Keratinocyte (primary cell): Measurements from ENCODE around the gene JSRP1. TPM values are rescaled to one million over a fixed set of nuclear protein-coding genes. Genes with fewer than 3 reads are reported as not detected.

Experiments used
- DNase-seq: peaks from one replicate; pipeline ENCODE4 v3.0.0-alpha.2; 2011; ENCODE audit warnings: low read depth, missing footprints, low spot score
- FAIRE-seq: peaks from 2 replicates; lab custom pipeline; 2011; peaks lifted over from hg19 to GRCh38; lab: Jason Lieb, UNC
- H2AFZ ChIP-seq: 2 replicates; pipeline ENCODE4 v1.6.0; 2012; ENCODE audit warnings: low read length, control low read depth, inconsistent platforms; ENCODE audit not compliant: control insufficient read depth
- H3K27ac ChIP-seq: 2 replicates; pipeline ENCODE4 v1.5.1; 2011; ENCODE audit warnings: low read length; ENCODE audit not compliant: control insufficient read depth, insufficient read depth
- H3K27me3 ChIP-seq: 3 replicates; pipeline ENCODE4 v1.6.0; 2011; ENCODE audit warnings: low read length; ENCODE audit not compliant: control insufficient read depth, insufficient read depth; ENCODE audit errors: extremely low read depth
- H3K36me3 ChIP-seq, 2 experiments: 2 replicates in 1 of 2; 3 replicates in 1 of 2; pipeline ENCODE4 v1.5.1; 2011; ENCODE audit warnings: low read length in 2 of 2, mild to moderate bottlenecking in 1 of 2; ENCODE audit not compliant: control insufficient read depth in 2 of 2, insufficient read depth in 2 of 2; ENCODE audit errors: extremely low read depth in 1 of 2
- H3K4me1 ChIP-seq: 3 replicates; pipeline ENCODE4 v1.5.1; 2011; ENCODE audit warnings: low read length; ENCODE audit not compliant: control insufficient read depth, insufficient read depth; ENCODE audit errors: extremely low read depth
- H3K4me2 ChIP-seq: 3 replicates; pipeline ENCODE4 v1.6.0; 2011; ENCODE audit warnings: low read depth, low read length; ENCODE audit not compliant: control insufficient read depth, insufficient read depth; ENCODE audit errors: extremely low read depth
- H3K4me3 ChIP-seq, 3 experiments: fragments of 200-600 bp in 1 of 3; sonication (generic) in 1 of 3; 2 replicates in 2 of 3; 3 replicates in 1 of 3; pipeline ENCODE4 v1.5.1; 2011 to 2016; ENCODE audit warnings: low read length in 3 of 3, mild to moderate bottlenecking in 3 of 3, control low read depth in 2 of 3, inconsistent platforms in 1 of 3, low read depth in 1 of 3, mixed read lengths in 1 of 3, mixed run types in 1 of 3, moderate library complexity in 1 of 3; ENCODE audit not compliant: control insufficient read depth in 2 of 3, insufficient read depth in 2 of 3; ENCODE audit errors: extremely low read depth in 1 of 3
- H3K79me2 ChIP-seq: 2 replicates; pipeline ENCODE4 v1.6.0; 2012; ENCODE audit warnings: low read length; ENCODE audit not compliant: control insufficient read depth, insufficient read depth
- H3K9ac ChIP-seq: 3 replicates; pipeline ENCODE4 v1.6.0; 2011; ENCODE audit warnings: low read length; ENCODE audit not compliant: control insufficient read depth, insufficient read depth; ENCODE audit errors: extremely low read depth
- H3K9me1 ChIP-seq: 3 replicates; pipeline ENCODE4 v1.6.0; 2011; ENCODE audit warnings: low read length; ENCODE audit not compliant: control insufficient read depth, insufficient read depth; ENCODE audit errors: extremely low read depth
- H3K9me3 ChIP-seq: 2 replicates; pipeline ENCODE4 v1.5.1; 2012; ENCODE audit warnings: low read depth, low read length; ENCODE audit not compliant: control insufficient read depth
- H4K20me1 ChIP-seq: 3 replicates; pipeline ENCODE4 v1.6.0; 2011; ENCODE audit warnings: low read length; ENCODE audit not compliant: control insufficient read depth, insufficient read depth; ENCODE audit errors: extremely low read depth
- CTCF ChIP-seq, 3 experiments: IDR thresholded peaks in 1 of 3; conservative IDR thresholded peaks in 1 of 3; optimal IDR thresholded peaks in 1 of 3; 2 replicates in 2 of 3; 3 replicates in 1 of 3; pipeline versions ENCODE3 to v1.5.1; 2011; ENCODE audit warnings: low read length in 3 of 3, mild to moderate bottlenecking in 3 of 3, moderate library complexity in 2 of 3, control low read depth in 1 of 3, inconsistent platforms in 1 of 3; ENCODE audit not compliant: insufficient read depth in 2 of 3; ENCODE audit errors: extremely low read depth in 1 of 3
- EZH2 ChIP-seq: IDR thresholded peaks from one replicate; pipeline ENCODE4 v1.6.1; 2012; ENCODE audit warnings: inconsistent platforms, mild to moderate bottlenecking, low read length, moderate library complexity
- dilution Hi-C: fragments of 300-500 bp; cut with MboI; formaldehyde crosslinking; loops from one replicate; pipeline ENCODE4 v1.7.0; 2020; ENCODE audit warnings: low sequenced_read_pairs; ENCODE audit not compliant: extremely low pct_ligation_motif_present
- polyA plus RNA-seq, 5 experiments: library from polyadenylated mRNA; depleted of rRNA in 3 of 5; stranded (reverse) in 3 of 5; stranded (forward) in 1 of 5; unstranded in 1 of 5; fragments of >200 nt; gene quantifications; 1 replicate in 1 of 5; 2 replicates in 3 of 5; 3 replicates in 1 of 5; pipeline versions ENCODE4 v1.2.1 to v1.2.3, GENCODE V29; 2011 to 2012; ENCODE audit warnings: missing spikeins in 2 of 5, low read depth in 1 of 5, low replicate concordance in 1 of 5

JSRP1 gene
- polyA plus RNA-seq, 1 donor (not counting 4 experiments of a cell fraction or from before 2014, with no cell fraction given), result not detected

GRCh38 chr19:2216361-2217225 lies 39.6 kb downstream of the JSRP1 start:
- Histone ChIP-seq H2AFZ (no peak overlapping the region), H3K4me3 (no peak overlapping the region), H3K4me2 (no peak overlapping the region), H4K20me1 (no peaks in the 10 kb centered on the region), H3K79me2 (no peaks in the 10 kb centered on the region), H3K9me3 (no peaks in the 10 kb centered on the region), H3K27me3 (no peaks in the 10 kb centered on the region), H3K9ac (no peak overlapping the region), H3K4me1 (peaks cover 12% of the 10 kb centered on the region), H3K27ac (no peak overlapping the region), H3K9me1 (peaks cover 4% of the 10 kb centered on the region), H3K36me3 (peaks cover 22 to 55% of the 10 kb centered on the region in 2 experiments)
- dilution Hi-C loops, result no loop called here
- TF ChIP-seq CTCF (optimal IDR thresholded peaks at IDR 0.05 in 1 of 3, IDR thresholded peaks at IDR 0.05 in 1 of 3, conservative IDR thresholded peaks at IDR 0.05 in 1 of 3; ENCODE audit: extremely low read depth in 1 of 3, insufficient read depth in 2 of 3, low read length in 3 of 3) (no peak), EZH2 (no peak)
- FAIRE-seq (no peak), DNase-seq (no peak)

- FAIRE-seq, result no peak
Observed at GRCh38 chr19:2215281-2215751, 40.9 kb downstream of the JSRP1 start.

More at GRCh38 chr19:2215281-2215751, 40.9 kb downstream of the JSRP1 start:
- H3K9me1 ChIP-seq, result peaks cover 4% of the 10 kb centered on the region
- no peaks in the 10 kb centered on the region for H4K20me1 ChIP-seq
- no peak overlapping the region for H3K9ac ChIP-seq
- no peaks in the 10 kb centered on the region for H3K9me3 ChIP-seq
- H3K27ac ChIP-seq, result no peak overlapping the region
- H3K4me2 ChIP-seq, result no peak overlapping the region
- dilution Hi-C loops, result no loop called here
- peaks cover 12% of the 10 kb centered on the region for H3K4me1 ChIP-seq
- peaks cover 27 to 56% of the 10 kb centered on the region in 2 experiments for H3K36me3 ChIP-seq
- H2AFZ ChIP-seq, result no peak overlapping the region
- H3K4me3 ChIP-seq, result no peak overlapping the region
- no peaks in the 10 kb centered on the region for H3K27me3 ChIP-seq
- TF ChIP-seq EZH2 (no peak), CTCF (optimal IDR thresholded peaks at IDR 0.05 in 1 of 3, IDR thresholded peaks at IDR 0.05 in 1 of 3, conservative IDR thresholded peaks at IDR 0.05 in 1 of 3; ENCODE audit: extremely low read depth in 1 of 3, insufficient read depth in 2 of 3, low read length in 3 of 3) (no peak)
- H3K79me2 ChIP-seq, result no peaks in the 10 kb centered on the region
- DNase-seq, result no peak
